SKM-1 (cell line): Measurements from ENCODE around the gene FRMD3.

Experiments
- DNase-seq: peaks from one replicate; lab custom pipeline; 2025; ENCODE audit not compliant: unreplicated experiment; lab: John Stamatoyannopoulos, UW

FRMD3 gene

DNA sequence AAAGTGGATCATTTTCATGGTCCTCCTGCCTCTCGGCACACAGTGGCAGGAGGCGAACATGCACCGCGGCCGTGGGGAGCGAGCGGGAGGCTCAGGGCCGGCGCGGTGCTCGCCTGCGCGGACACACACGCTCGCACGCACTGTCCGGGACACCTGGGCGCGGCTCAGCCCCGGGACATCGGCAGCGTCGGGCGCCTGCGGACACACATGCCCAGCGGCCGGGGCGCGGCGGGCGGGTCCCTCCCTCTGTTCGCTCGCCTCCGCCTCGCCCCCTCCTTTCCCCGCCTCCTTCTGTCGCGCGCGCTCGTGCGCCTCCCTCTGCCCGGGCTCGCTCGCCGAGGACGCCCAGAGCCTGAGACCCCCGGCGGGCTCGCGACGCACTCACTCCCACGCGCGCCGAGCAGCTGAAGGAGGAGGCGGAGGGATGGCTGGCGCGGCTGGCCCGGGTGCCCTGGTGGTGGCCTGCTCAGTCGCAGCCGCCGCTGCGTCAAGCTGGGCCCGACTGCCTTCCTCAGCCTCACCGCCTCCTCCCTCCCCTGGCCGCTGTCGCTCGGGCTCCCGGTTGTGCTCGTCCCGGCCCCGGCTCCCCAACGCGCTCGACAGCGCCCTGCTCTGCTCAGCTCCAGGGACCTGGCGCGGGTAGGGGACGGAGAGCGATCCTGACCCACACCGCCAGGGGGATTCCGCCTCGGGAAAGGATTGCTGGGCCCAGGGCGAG, at the start of gene FRMD3:
Gene FRMD3, minus strand, starts transcription at position 230 of the 718 bp plus-strand sequence. Its CDS starts 170 bp downstream, at position 60.
- no peak for DNase-seq

DNA sequence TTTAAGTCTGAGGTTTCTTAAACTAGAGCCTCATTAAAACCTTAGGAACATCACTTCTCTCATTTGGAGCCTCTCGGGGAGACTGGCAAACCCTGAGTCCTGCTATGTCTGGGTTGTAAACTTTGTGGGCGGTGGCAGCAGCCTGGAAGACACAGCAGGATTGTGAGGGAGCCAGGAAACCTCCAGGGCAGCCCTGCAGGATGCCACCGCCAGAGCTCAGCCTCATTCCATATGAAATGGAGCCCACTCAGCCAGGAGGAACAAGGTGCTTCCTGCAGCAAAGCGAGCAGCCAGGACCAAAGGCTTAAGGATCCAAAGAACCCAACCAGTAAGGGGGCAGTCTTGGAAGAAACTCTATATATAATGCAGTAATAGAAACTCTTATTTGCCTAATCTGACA, 46.8 kb upstream of the FRMD3 start:
- no peak for DNase-seq

DNA sequence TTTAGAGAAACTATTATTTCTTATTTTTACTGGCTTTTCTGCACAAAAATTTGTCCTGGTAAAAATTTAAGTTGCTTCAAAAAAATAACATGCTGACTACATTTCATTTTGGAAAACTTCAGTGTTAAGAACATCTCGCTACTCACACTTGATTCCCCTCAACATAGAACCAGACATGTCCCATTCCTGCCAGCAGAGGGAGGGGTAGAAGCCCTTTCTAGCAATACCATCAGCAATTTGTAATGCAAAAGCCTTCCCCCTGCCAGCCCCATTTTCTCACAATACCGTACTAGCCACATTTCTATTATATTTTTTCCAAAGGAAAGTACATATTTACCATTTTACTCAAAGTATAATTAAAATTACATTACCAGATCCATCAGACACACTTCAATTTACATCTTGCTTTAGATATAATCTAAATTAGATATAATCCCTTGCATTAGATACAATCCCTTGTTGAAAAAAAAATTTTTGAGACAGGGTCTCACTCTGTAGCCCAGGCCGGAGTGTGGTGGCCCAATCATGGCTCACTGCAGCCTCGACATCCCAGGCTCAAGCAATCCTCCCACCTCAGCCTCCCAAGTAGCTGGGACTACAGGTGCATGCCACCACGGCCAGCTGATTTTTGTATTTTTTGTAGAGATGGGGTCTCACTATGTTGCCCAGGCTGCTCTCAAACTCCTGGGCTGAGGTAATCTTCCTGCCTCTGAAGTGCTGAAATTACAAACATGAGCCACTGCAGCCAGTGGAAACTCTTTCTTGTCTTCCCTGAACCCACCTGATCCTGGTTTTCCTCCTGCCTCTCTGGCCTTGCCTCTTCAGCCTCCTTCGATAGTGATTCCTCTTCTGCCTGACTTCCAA, 45.2 kb upstream of the FRMD3 start:
- no peak for DNase-seq

DNA sequence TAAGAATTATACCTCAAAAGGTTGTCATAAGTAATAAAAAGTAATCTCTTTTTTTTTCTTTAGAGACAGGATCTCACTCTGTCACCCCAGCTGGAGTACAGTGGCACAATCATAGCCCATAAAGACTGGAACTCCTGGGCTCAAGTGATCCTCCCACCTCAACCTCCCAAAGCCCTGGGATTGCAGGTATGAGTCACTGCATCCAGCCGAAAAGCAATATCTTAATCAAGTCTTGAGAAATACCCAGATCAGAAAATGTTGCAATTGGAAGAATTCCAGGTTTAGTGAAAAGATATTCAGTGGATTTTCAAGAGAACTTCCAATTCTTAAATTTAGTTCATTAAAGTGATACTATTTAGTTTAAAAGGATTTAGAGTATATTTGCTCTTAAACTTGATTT, 43.8 kb upstream of the FRMD3 start:
- no peak for DNase-seq

- no peak for DNase-seq
Measured at GRCh38 chr9:83574482-83574881, 36.3 kb upstream of the FRMD3 start.

DNA sequence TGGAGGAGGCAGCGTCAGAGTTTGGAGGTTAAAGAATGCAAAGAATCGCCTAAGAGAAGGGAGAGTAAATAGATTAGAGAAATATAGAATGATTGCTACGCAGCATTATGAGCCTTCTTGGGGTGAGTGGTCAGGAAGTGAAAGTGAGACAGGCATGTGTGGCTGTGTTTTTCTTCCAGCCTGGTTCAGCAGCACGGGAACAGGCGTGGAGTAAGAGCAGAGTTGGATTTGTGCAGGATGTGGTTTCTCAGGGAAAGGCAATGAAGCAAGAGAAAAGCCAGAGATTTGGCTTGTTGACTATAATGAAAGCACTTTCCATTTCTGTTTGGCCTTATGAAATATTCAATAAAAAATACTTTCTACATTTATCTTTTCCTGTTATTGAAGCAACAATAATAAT, 34.3 kb upstream of the FRMD3 start:
- DNase-seq: no peak

GRCh38 chr9:83570359-83570758, 32.2 kb upstream of the FRMD3 start:
- no peak for DNase-seq

DNA sequence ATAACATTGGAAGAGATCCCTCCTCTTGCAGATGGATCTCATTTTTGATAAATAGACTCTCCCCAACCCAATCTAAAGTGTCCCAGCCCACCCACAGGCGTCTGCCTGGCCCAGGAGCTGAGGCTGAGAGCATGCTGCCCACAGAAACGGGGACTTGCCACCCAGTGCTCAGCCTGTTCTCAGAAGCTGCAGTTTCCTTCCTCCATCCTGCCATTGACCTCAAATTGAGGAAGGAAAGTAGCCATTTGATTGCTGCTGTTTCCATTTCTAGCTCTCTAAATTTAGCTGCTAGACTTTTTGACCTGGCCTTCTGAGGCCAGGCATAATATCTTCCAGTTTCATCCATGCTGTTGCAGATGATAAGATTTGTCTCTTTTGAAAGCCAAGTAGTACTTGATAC, 31.1 kb upstream of the FRMD3 start:
- DNase-seq: peak; percentile 49

GRCh38 chr9:83563360-83563759, 25.2 kb upstream of the FRMD3 start:
- no peak for DNase-seq

DNA sequence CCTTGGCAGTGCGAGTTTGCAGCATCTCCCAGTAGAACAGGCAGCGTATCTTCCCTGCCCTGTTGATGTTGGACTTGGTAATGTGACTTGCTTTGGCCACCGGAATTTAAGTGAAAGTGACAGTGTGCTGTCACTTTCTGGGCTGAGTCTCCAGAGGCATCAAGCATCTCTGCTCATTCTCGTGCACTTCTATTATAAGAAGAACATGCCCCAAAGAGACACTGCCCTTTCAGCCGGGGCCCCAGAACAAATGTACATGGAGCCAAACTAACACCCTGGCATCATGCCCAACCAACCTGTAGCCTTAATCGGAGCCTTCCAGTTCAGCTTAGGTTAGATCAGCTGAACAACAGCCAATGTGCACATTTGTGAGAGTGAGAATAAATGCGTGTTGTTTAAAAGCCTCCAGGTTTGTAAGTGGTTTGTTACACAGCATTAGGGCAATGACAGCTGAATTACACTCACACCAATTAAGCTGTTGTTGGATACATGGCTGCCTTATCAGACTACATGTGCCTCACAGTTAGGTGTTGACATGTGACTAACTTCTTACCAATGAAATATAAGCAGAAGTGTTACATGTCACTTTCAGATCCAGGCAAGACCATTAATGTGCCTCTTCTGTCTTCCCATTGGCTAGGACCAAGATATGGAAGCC, 22.1 kb upstream of the FRMD3 start:
- no peak for DNase-seq

DNA sequence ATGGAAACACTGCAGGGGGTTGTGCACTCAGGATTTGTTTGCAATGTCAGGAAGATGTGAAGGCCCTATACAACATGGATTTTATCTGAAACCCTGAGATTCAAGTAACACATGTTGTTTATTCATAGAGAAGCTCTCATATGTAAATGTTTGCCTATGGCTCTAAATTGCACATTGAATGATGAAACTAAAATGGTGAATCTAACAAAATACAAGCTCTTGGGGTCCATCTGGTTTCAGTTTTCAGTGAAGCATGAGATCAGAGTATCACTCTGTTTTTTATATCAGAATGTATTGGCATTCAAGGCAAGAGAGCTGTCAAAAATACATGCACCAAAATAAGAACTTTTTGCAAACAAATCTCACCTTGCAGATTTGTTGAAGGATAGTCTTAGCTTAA, 19.6 kb upstream of the FRMD3 start:
- no peak for DNase-seq

DNA sequence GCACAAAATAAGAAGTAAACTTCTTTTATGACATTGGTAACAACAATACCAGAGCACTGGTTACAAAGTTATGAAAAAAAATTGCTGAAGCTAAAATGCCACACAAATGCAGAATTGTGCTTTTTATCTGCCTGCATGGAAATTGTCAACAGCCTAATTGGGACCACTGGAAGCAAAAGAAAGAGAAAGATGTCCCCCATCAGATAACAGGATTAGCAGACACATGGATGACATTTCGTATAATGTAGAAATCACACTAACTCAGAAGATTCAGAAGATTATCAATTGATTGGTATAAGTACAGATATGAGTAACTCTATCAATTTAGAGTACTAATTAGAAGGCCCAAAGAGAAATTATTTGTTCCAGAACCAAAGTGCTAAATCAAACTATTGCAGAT, 19.1 kb upstream of the FRMD3 start:
- DNase-seq: no peak

DNA sequence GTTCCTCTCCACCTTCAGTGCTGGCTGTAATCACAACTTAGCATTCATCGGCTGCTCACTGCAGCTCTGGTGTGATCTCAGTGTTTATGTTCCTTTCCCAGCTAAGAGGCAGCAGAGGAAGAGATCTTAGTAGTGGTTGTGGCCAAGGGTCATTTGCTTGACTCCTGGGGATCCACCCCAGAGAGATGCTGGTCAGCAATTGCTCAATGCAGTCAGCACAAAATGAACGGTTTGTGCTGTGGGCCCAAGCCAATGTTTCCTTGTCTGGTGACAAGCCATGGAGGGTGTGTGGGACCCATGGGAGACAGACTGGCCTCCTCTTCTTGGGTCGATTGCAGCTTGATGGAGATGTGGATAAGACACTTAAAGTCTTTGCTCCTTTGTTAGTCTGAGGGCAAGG, 16.1 kb upstream of the FRMD3 start:
- no peak for DNase-seq

- no peak for DNase-seq
Measured at GRCh38 chr9:83544002-83544698, 5.9 kb upstream of the FRMD3 start.

- DNase-seq: no peak
Measured at GRCh38 chr9:83538890-83539238, 663 bp upstream of the FRMD3 start.

DNA sequence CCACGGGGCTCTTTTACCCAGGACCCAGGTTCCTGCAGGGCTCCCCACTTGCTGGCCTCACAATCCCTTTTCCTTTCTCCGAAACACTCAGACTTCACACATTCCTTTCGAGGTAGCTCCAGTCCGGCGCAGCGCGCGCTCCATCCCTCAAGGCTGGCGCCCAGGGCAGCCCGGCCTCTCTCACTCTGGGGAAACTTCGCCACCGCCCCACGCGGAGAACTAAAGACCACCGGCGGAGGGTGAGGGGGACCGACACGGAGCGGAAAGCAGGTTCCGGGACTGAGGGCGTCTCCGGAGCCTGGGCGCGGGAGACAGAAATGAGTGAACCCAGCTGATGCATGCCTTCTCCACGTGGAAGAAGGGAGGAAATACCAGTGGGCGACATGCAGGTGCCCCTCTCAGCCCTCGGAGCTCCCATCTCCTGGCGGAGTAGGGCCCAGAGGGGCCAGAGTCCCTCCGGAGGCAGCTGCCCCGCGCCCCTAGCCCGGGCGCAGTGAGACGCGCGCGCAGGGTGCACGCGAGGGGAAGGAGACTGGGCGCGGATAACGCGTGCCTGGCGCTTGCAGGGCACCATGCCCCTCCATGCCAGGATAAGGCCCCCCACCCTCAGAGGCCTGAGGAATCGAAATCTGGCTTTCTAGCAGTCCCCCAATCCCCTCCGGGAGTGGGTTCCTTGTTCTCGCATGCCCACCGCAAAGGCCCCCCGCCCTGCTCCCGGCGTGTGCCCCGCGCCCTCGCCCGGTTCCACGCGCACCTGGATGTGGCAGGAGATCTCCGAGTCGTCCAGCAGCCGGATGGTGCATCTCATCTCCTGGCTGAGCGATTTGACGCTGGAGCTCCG, 650 bp downstream of the FRMD3 start:
- DNase-seq: no peak

- DNase-seq: no peak
Measured at GRCh38 chr9:83536332-83536731, 1.9 kb downstream of the FRMD3 start.

DNA sequence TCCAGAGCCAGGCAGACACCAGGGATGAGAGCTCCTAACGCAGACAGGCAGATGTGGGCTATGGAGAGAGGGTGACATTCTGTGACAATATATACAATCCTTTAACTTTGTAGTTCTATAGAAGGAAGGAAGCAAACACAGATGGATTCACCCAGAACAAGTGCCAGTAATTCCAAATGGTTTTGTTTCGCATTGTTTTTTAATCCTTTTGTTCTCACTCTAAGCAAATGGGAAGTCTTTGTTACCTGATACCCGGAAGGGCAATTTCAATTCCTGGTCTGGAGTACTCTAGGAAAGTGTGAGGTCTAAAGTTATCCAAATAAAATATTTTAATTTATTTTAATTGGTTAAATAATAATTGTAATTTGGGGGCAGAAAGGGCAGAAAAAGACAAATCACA, 2.5 kb downstream of the FRMD3 start:
- no peak for DNase-seq

DNA sequence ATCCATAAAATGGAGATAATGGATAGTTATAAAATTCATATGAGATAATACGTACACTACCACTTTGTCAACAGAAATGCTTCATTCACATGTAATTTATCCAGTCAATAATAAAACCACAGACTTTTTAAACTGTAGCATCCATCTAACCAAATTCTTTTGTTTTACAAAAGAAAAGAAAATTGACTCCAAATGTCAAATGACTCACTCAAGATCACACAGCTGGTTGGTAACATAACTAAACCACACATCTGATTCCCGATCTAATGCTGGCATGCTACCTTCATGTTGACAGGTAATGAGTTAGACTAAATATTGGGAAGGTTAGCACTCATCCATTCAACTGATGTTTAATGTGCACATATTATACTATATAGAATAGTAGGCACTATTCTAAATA, 4.9 kb downstream of the FRMD3 start:
- DNase-seq: no peak

DNA sequence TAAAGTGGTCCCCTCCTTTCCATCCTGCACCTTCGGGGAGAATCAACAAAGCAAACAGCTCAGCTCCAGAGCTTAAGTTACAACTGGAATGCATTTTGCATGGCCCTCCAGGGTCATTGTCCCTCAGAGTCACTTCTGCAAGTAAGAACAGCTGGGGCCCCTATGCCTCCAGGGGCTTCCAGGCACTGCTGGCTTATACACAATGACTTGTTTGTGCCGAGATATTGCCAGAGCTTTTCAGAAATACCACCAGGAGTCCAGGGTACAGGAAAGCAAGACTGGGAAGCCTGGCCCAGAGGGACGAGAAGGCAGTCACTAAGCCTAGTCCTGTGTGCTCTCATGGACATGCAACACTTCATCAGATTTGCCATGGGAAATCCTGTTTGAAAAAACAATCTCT, 11.3 kb downstream of the FRMD3 start:
- no peak for DNase-seq

- DNase-seq: no peak
Measured at GRCh38 chr9:83526211-83526610, 12.0 kb downstream of the FRMD3 start.
